M059J (cell line): Measurements from ENCODE around the gene FTO. TPM values are rescaled to one million over a fixed set of nuclear protein-coding genes. Genes with fewer than 3 reads are reported as not detected.
"Not testable (repeated sequence)": the region's sequence is repeated elsewhere in the genome, so short reads cannot be mapped to it uniquely, and the experiment has no call there.

ENCODE experiments used
- DNase-seq: peaks from one replicate; pipeline ENCODE4 v3.0.0-alpha.2; 2012; ENCODE audit warnings: low read depth
- total RNA-seq: library from RNA; depleted of rRNA; stranded (reverse); fragments of >200 nt; shearing (Covaris generic); gene quantifications from 2 replicates; pipeline ENCODE4 v1.2.3, GENCODE V29; 2014

FTO gene
- total RNA-seq, 1 experiment from 2014 or later, result 132 TPM

- no peak for DNase-seq
Observed at GRCh38 chr16:53863861-53864260, 159.9 kb downstream of the FTO start.

GRCh38 chr16:53864819-53865493 is 161.0 kb downstream of the FTO start:
- peak; percentile 85 for DNase-seq

GRCh38 chr16:53865494-53865863 is 161.5 kb downstream of the FTO start:
- DNase-seq, result peak; percentile 81

- no peak for DNase-seq
Observed at GRCh38 chr16:53866520-53866919, 162.6 kb downstream of the FTO start.

DNA sequence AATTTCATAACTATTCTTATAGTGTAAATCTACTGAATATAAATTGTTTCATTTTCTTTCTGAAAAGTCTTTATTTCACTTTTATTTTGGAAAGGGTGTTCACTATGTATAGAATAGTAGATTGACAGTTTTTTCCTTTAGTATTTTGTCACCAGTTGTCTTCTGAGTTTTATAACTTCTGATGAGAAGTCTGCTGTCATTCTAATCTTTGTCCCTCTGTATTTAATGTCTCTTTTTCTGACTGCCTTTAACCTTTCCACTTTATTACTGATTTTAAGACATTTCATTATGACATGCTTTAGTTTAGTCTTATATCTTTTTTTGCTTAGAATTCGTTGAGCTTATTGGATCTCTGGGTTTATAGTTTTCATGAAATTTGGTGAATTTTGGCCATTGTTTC is 166.9 kb downstream of the FTO start:
- DNase-seq, result no peak

GRCh38 chr16:53872248-53873221 is 168.6 kb downstream of the FTO start:
- peak; percentile 85 for DNase-seq

DNA sequence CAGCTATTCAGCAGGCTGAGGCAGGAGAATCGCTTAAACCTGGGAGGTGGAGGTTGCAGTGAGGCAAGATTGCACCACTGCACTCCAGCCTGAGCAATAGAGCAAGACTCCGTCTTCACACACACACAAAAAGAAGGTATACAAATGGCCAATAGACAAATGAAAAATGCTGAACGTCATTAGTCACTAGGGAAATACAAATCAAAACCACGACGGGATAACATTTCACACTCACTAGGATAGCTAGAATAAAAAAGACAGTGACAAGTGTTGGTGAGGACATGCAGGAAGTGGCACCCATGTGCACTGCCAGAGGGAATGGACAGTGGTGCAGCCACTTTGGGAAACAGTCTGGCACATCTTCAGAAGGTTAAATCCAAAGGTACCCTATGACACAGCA is 172.9 kb downstream of the FTO start:
- DNase-seq, result no peak

DNA sequence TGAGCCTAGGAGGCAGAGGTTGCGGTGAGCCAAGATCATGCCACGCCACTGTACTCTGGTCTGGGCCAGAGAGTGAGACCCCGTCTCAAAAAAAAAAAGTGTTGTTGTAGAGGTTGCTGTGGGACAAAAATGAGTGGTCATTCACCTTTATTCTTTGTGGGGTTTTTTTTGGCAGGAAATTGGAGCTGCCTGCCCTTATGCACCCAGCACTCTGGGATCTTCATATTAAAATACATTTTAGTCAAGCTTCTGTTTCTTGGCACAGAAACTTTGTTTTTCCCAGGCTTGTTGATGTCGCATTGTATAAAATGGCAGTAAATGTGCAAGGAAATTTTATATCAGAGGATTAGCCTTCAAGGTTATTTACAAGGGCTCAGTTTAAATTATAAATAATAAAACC is 174.3 kb downstream of the FTO start:
- DNase-seq, result no peak

GRCh38 chr16:53881371-53881770 is 177.4 kb downstream of the FTO start:
- peak; percentile 60 for DNase-seq

GRCh38 chr16:53882310-53882709 is 178.4 kb downstream of the FTO start:
- DNase-seq, result no peak

- DNase-seq, result peak; percentile 20
Observed at GRCh38 chr16:53884748-53885147, 180.8 kb downstream of the FTO start.

DNA sequence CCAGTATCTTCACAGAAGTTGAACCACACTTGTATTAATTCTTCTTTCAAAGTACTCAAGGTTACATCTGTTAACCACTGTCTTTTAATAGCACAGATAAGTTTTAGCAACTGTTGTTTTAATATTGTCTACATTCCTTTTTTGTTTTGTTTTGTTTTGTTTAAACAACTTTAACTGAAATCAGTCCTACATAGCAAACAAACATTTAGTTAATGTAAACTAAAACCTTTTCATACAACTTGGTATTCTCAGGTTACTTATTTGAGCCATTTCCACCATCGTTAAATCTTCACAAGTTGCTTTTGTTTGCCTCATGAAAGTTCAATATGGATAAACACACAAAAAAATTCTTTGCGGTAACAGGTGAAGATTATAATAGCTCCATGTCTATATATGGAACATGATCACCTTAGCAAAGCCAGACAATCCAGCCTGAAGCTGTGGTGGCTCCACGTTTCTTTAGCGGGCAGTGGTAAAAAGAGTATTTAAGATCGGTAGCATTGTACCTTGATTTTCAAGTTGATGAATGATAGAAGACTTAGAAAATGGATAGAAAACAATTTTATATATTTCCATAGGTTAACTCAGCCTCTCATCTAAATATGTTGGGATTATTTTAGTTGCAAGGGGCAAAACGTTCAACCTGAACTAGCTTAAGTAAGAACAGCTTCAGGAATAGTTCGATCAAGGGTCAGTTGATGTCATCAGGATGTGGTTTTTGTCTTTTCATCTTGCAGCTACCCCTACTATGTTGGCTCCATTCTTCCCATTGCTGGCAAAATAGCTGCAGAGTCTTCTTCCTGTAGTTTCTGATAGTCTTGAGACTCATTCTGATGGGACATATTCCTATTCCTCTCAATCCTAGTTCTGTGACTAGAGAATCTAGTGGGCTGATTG is 182.8 kb downstream of the FTO start:
- DNase-seq, result no peak

- no peak for DNase-seq
Observed at GRCh38 chr16:53888222-53888621, 184.3 kb downstream of the FTO start.

DNA sequence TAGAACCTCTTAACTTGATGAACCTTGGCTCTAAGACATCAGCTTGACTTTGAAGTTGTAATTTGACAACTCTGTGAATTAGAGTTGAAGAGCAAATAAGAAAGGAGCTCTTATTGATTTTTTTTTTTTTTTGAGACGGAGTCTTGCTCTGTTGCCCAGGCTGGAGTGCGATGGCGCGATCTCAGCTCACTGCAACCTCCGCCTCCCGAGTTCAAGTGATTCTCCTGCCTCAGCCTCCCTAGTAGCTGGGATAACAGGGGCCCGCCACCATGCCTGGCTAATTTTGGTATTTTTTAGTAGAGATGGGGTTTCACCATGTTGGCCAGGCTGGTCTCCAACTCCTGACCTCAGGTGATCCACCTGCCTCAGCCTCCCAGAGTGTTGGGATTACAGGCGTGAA is 186.9 kb downstream of the FTO start:
- DNase-seq, result not testable (repeated sequence)

GRCh38 chr16:53891409-53892139 is 187.6 kb downstream of the FTO start:
- no peak for DNase-seq

DNA sequence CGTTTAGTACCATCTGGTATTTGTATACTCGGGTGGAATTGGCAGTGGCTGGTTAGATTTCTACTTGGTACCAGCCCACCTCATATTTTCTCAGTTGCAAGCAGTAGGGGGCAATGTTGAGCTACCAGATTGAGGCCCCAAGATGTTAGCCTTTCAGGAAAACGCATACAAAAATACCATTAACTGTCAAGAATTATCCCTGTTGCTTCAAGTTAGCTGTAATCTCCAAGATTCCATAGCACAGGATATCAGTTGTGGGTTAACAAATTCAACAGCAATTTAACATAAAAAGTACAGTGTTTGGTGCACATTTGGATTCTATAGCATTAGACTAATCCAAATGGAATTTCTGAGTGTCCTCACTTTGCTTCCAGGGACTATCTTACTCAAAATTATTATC is 188.2 kb downstream of the FTO start:
- peak; percentile 57 for DNase-seq

DNA sequence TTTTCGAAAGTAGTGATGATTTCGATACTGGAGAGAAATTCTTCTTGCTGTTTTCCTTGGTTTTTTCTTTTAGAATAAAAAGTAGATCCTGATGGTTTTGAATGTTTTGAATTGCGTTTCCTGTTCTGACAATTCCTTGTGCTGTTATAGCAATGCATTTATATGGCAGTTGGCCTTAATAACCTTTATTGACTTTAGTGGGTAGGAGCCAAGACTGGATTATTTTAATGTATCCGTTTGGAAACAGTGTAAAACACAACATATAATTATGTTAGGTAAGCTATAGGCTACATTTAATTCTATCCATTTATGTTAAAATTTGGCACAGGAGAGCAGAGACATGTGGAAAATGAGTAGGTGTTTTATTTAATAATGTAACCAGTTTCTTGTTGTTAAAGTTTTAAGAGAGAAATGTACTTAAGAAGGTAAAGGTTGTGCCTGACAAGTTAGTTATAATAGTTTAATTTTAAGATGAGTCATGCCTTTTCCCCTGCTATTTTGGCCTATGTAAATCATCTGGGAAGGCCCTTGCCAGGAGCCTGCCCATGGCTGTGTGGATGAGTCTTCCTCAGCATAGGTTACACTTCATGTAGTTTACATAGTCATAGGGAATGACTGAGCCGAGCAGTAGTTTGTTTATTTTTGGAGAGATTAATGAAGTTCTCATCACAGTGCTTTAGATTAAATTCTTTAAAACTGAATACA is 189.9 kb downstream of the FTO start:
- DNase-seq, result peak; percentile 88

DNA sequence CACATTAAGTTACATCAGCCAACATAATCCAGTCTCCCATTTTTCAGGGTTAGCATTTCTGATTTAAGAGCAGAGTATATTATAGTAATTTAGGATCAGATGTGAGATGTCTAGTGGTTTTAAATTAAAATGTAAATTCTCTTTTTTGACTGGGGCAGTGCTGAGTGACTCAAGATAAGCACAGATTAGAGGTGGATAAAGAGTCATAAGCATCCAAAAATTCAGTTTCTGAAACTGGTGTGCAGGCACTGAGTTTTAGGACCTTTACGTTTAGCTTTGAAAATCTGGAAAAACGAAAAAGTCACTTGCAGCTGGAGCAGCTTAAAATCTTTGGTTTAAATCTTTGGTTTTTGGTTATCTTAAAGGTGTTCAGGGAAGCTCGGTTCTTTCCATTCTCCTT is 190.7 kb downstream of the FTO start:
- no peak for DNase-seq

- DNase-seq, result no peak
Observed at GRCh38 chr16:53895433-53895832, 191.5 kb downstream of the FTO start.

DNA sequence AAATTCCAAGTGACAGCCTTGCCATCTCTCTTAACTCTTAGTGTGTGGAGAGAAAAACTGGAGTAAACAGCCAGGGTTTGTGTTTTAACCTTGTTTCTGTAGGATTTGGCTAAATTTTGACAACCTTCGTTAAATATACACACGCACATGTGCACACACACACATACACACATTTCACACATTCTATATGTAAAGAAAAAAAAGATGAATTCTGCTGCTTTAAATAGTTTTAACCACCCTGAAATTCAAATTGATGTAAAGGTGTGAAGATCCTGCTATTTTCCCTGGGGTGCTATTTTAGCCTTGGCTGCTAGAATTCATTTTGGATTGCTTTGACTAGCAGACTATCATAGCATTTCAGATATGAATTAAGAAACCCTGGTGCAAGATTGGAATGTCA is 191.9 kb downstream of the FTO start:
- DNase-seq, result no peak

DNA sequence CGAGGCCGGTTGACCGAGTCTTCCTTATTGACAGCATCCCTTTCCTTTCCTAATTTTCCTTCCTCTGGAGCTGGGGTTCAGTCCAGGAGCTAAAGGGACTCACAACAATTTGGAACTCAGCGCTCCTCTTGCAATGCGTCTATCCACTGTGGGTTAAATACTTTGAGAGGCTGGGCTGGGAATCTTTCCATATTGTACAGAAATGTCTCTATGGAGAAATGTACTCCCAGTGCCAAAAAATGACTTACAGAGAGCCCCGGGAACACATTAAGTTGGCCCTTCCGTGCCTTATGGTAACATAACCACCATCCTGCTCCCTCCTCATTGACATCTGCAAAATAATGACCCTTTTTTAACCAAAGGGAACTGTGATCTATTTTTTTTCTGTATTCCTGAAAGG is 192.8 kb downstream of the FTO start:
- no peak for DNase-seq
